GM18508 (cell line): Measurements from ENCODE around the gene KRT86.

Experiments used
- ATAC-seq: cut with Tn5 transposase; IDR thresholded peaks from one replicate; pipeline ENCODE4 v1.9.1; 2021; ENCODE audit warnings: moderate number of reproducible peaks; ENCODE audit not compliant: insufficient read depth, unreplicated experiment

Gene KRT86

GRCh38 chr12:52263761-52264434 lies 10.5 kb upstream of the KRT86 start:
- no peak for ATAC-seq

GRCh38 chr12:52264435-52264825 lies 10.0 kb upstream of the KRT86 start:
- no peak for ATAC-seq

- ATAC-seq, result no peak
Observed at GRCh38 chr12:52266514-52266913, 7.9 kb upstream of the KRT86 start.

- no peak for ATAC-seq
Observed at GRCh38 chr12:52267266-52267665, 7.2 kb upstream of the KRT86 start.

DNA sequence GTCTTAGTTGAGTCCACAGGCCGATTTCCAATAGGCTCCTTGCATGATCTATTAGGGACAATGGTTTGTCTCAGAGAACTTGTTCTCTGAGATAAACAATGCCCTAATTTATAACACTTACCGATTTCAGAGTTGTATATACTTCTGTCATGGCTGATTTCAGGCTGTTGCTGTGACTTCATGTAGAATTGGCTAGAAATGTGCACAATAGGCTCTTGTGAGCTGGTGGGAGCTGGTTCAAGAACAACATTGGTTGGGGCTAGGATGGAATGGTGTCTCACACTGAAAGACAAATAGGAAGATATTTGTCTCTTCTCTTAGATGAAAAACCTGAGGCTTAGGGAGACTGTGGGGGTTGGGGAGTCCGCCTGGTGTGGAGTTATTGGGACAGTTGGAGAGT lies 6.7 kb upstream of the KRT86 start:
- ATAC-seq, result no peak

- no peak for ATAC-seq
Observed at GRCh38 chr12:52268212-52268611, 6.2 kb upstream of the KRT86 start.

DNA sequence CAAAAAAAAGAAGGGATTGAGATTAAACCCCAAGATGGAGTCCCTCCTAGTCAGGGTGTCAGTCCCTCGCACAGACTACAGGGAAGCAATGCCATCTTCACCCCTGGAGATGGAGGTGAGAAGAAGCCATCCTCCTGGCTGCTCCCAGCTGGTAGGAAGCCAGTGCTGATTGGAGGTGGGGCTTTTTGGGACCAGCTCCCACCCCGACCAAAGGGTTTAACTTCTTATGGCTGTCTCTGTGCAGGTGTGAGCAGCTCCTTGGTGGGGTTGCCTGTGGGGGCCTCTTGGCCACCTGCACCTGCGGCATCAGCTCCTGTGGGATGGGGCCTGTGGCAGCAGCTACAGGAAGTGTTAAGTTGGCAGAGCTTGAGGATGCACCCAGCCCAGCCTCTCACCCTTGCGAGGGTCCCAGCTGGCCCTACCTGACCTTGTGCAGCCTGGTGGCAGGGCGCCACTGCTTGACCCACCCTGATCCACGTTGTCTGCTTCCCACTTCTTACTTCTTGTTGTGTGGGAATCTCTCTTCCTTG lies 3.8 kb upstream of the KRT86 start:
- no peak for ATAC-seq

- no peak for ATAC-seq
Observed at GRCh38 chr12:52271158-52271557, 3.3 kb upstream of the KRT86 start.

GRCh38 chr12:52275686-52276085 lies 1.2 kb downstream of the KRT86 start:
- ATAC-seq, result no peak

GRCh38 chr12:52277486-52278245 lies 3.2 kb downstream of the KRT86 start:
- ATAC-seq, result no peak

DNA sequence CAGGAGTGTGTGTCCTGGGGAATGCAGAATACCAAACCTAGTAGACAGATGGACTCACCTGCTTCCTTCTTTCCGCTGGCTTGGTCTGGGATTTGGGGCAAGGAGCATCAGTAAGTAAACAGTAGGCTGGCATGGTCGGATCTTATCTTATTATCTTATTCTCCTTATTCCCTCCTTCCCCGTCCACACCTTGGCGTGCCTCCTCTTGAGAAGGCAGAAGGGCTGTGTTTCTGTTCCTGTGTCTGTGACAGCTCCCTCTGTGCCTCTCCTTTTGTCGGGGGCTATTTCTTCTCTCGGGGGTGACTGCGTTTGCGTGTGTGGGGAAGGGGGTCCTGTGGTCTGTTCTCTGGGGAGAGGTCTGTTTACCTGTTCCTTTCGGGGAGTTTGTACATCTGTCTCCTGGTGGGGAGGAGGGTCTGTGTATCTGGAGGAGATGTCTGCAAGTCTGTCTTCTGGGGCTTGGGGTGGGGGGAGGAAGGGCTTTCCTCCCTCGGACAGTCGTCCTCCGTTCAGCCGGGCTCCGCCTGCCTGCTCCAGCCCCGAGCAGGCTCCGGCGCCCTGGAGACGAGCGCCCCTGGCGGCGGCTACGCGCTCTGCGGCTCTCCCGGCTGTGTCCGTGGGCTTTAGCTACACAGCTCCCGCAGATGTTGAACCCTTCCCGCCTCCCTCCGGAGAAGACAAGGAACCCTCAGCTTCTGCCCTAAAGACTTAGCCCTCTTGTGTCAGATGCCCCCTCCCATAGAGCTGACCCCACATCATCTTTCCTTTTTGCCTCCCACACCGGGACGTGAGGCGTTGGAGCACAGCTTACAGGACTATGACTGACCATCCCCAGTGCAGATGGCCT lies 4.4 kb downstream of the KRT86 start:
- ATAC-seq, result no peak

DNA sequence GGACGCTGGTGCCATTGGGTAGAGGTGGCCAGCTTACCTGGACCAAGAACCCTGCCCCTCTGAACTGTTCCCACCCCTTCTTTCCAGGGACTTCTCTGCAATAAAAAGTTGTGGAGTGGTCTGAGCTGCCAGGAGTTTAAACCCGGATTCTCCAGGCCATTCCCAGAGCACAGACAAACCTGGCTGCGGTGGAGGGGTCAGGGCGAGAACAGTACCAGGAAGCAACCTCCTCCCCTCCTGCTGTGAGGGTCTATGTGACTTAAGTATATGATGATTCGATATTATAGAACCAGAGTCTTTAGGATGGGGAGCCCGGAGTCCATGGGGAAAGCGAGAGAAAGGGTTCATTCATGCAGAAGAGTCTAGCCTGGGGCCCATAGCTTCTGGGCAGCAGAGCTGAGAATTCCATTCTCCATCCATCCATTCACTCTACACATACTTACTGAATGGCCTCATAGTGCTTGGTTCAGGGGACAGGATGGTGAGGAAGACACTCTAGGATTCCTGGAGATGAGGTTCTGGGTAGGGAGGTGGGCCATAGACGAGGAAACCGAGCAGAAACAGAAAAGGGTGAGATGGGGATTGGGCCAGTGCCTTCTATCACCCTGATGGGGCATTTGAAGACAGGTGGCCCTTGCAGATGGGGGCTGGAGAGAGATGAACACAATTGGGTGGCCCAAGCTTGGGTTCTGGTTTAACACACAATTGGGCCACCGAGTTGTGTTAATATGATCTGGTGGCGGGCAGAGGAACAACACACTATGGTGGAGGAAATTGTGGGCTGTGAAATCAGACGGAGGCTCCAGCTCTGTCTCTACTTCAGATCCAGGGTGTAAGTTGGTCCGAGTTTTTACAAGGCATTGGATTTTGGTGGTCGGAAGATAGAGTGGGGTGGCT lies 5.2 kb downstream of the KRT86 start:
- no peak for ATAC-seq

- ATAC-seq, result no peak
Observed at GRCh38 chr12:52280319-52280795, 5.9 kb downstream of the KRT86 start.

GRCh38 chr12:52280796-52281560 lies 6.5 kb downstream of the KRT86 start:
- no peak for ATAC-seq

GRCh38 chr12:52284562-52285171 lies 10.2 kb downstream of the KRT86 start:
- no peak for ATAC-seq

DNA sequence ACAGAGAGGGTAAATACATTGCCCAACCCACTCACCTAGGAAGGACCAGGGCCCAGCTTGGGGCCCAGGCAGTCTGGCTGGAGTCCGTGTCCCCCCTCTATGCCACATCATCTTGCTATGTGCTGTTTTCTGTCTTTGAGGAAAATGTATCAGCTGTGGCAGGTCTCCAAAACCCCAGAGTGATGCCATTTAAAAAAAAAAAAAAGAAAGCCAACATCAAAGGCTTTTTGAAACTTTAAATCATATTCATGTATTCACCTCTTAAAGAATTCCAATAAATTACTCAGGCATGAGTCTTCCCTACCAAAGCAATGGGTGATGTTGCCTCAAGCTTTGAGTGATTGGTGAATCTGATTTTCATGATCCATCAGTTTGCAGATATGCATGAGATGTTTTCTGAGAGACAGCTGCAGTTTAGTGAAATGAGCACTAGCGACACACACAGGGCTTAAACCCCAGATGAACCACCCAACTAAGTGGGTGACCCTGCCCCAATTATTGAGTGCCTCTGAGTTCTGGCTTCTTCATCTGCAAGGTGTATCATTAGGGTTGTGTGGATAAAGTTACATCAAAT lies 10.8 kb downstream of the KRT86 start:
- no peak for ATAC-seq

DNA sequence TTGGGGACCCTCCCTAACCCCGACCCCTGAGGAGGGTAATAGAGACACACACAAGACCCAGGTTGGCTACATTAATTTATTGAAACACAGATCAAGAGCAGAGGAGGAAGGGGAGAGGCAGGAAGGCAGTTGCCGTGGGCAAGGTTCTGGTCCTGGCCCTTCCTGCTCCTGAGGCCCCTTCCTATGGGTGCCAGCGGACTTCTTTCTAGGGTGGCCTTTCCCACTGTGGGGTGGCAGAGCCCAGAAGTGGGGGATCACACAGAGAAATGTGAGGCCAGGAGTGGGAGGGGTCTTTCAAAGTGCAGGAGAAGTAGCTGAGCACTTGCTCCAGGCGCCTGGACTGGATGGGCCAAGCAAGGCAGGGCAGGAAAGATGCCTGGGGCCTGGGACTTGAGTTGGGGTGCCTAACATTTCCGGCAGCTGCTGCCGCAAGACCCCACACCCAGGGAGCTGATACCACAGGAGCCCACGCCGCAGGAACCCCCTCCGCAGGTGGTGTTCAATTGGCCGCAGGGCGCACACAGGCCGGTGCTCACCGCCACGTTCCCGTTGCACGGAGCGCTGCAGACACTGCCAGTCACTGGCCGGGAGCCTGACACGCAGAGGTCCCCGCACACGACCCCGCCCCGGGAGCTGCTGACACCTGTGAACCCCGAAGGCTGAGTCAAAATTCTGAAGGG lies 11.5 kb downstream of the KRT86 start:
- no peak for ATAC-seq
